EH (cell line): Measurements from ENCODE around the gene GNL3.

Experiments
- DNase-seq: peaks from one replicate; pipeline ENCODE4 v3.0.0-alpha.2; 2015; ENCODE audit warnings: low read depth

The GNL3 gene

DNA sequence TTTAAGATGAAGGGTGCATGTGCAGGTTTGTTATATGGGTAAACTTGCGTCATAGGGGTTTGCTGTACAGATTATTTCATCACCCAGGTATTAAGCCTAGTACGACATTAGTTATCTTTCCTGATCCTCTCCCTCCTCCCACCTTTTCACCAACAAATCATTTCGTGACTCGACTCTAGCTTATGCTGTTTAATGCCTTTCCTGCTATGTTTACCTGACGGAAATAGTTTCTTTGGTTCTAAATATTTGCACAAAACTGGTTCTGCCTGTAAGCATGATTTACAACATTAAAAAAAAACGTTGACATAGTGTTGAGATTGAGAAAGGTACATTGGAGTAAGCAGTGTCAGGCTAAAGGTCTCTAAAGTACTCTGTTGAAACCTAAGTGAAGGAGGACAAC lies 2.4 kb downstream of the GNL3 start:
- no peak for DNase-seq

DNA sequence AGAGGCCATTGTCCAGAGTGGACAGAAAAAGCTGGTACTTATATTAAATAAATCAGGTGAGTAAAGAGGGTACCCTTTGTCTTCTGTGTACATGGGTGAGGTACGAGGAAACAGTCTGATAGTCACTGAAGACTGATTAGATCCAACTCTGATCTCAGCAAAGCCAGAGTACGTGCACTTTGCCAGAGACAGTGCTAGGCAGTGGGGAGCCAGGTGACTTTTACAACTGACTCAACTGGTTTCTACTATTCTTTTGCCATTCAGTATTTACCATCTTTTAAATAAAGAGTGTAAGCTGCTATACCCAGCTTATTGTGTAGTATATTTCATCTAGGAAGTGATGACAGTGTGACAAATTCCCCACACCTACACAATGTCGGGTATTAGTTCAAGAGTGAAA lies 3.3 kb downstream of the GNL3 start:
- DNase-seq, result no peak

DNA sequence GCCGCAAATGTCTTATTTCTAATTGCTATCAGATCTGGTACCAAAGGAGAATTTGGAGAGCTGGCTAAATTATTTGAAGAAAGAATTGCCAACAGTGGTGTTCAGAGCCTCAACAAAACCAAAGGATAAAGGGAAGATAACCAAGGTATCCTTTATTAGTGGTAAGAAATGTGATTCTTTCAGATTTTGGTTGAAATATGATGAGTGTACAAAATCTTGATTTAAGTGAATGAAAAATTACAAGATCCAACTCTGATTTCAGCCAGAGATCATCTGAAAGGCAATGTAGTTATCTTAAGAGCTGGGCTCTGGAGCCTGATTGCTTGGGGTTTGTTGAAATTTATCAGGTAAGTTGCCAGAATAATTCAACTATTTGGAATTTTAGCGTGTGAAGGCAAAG lies 4.7 kb downstream of the GNL3 start:
- DNase-seq, result no peak

DNA sequence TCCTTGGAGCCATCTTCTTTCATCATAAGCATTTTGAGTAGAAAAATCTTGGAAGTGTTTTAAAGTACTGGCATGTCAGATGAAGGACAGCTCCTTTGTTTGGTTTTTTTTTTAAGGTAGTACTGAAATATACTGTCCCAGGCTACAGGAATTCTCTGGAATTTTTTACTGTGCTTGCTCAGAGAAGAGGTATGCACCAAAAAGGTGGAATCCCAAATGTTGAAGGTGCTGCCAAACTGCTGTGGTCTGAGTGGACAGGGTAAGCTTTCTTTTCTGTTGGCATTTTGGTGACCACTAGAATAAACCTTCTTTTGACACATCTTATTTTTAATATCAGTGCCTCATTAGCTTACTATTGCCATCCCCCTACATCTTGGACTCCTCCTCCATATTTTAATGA lies 7.2 kb downstream of the GNL3 start:
- DNase-seq, result peak; percentile 32

DNA sequence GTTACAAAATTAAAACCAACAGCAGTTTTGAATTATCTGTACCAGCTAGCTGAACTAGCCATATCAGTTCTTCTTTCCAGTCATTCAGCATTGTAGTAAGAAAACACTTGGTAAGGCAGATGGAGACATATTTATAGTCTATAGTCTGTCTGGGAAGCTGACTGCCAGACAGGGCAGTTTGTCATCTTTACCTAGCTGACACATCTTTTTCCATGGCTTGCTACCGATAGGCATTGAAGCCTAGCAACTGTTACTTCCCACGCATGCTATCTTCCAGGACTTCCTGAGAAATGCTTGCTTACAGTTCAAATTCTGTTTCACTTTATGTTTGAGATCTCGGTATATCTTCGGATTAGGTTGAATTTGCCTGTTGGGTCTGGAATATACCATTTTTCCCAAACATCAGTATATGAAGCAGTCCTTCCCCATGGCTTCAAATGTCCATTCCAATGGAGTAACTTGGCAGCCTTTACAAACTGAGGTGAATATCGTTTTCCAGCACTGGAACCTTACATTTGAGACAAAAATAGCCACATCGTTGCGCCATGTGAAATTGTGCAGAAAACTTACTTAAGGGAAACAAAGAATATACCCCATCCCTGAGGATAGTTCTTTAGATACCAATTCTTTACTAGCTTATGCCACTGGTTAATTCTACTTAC lies 8.8 kb downstream of the GNL3 start:
- no peak for DNase-seq

DNA sequence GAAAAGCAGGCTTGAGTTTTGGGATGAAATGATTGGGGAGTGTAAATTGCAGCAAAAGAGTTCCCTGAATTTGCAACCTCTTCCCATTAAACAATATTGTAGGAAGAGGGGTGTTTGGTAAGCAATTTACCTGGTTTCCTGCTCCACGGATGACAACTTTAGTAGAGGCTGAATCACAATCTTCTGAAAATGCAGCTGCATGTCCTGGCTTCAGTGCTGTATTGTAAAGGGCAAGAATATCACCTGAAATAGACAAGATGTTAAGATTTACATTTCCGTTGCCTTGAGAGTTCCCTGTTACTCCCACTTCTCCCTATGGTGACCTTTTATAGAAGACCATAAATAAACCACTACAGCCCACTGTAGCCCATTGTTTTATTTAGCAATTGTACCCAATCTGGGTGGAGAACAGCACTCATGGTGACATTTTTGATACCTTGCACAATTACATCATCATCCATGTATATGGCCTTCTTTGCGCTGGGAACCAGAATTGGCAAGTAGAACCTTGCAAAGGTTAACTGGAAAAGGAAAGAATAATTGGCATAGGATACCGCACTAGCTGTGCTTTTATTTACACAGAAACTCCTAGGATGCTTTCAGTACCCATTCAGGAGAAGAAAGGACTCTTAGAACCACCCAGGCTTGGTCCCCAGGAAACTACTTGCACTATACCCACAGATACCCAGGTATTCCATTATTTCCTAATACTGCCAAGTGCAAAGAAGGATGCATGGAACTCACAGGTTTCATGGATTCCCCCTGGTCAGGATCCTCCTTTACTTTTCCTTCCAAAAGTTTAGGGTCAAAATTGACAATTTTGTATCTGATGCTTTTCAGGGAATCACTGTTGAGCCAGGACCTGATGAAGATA lies 10.2 kb downstream of the GNL3 start:
- no peak for DNase-seq

DNA sequence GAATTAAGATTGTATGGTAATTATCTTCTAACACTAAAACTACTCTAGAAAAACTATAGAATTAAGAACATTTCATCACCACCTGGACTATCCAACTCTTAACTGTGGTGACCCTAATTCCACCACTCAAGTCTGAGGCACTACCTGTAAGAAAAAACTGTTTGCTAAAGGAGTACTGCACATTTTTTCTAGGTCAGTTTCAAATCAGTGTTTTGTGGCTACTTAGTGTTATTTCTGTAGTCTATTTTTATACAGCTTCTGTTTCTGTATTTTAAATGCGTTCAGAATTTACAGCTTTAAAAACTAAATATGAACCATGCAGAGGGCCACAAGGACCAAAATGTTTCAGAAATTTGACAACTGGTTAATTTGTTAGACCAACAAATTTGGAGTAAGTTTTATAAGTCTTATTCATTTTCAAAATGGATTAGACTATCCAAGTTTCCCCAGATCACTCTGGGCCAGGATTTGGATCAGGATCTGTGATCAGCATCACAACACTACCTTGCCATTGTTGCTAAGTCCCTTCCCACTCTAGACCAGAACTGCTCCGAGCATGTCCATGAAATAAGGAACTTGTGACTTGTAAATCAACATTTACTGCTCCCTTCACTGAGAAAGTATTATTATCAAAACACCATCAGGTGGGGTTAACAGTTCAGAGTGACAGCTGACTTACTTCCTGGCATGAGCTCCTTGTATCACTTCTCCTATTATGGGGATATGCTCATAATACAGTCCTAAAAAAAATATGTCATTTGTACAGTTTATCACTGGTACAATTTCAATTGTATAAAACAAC lies 11.2 kb downstream of the GNL3 start:
- no peak for DNase-seq

DNA sequence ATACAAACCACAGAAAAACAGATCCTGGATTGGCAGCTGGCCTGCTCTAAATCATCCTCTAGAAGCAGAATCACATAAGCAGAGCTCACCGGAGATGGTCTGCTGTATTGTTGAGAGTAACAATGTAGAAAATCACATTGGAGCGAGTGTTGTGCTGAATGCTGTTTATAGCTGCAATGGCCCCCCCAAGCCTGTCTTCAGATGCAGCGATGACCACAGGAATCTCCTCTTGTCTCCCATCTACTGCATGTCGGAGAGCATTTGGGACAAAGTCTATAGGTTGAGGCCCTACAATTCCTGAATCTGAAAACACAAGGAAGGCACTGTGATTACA lies 11.8 kb downstream of the GNL3 start:
- no peak for DNase-seq

DNA sequence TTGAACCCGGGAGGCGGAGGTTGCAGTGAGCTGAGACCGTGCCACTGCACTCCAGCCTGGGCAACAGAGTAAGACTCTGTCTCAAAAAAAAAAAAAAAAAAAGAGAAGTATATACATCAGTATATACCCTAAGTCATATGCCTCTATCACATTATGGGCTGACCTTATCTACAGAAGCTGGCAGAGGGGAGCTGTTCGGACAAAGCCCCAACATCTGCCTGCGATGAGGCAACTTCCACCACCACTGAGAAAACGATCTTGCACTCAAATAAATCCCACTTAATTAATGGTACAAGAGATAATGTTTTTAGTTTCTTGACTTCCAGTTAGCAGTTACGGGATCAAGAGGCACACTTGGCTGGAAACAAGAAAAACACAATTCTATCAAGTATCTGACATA lies 17.5 kb downstream of the GNL3 start:
- DNase-seq, result no peak

DNA sequence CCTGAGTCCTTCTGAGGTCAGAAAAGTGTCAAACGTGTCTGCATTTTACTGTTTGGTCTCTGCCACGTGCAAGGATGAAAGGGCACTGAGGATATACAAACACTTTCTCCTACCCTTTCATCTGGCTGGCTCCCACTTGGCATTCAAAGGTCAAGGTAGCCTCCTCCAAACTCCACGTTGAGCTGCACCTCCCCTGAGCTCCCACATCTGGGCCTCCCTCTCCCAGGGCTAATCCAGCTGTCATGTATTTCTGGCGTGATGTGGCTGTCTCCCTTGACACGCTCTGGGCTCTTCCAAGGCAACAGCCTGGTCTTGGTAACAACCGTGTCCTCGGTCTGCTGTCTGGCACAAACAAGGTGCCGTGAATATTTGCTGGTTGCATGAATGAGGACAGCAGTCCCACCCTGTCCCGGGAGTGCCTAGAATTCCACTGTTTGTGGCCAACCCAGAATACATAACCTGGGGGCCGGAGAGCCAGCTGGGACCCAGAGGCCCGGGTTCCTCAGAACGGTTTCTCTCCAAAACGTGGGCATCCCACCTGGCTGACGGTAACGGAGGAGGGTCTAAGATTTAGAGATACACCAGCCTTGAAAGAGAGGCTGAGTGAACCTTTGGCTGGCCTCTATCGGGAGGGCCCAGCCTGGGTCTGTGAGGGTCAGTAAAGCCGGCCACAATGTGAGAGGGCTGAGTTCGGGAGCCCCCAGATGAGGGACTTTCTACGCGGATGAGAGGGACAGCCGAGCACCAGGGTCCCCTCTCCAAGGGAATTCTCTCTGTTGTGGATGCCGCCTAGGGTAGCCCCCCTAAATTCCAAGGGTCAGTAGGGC lies 19.0 kb downstream of the GNL3 start:
- peak; percentile 60 for DNase-seq

DNA sequence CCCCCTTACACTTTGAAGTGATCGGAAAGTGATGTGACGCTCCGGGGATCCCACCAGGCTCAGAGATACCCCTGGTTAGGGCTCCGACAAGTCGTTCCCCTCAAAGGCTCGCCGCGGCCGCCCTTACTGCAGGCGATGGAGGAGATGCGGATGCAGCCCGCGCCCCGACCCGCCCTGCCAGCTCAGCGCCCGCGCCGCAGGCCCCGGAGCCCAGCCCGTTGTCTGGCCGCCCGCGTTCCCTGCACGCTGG lies 19.5 kb downstream of the GNL3 start:
- DNase-seq, result no peak

DNA sequence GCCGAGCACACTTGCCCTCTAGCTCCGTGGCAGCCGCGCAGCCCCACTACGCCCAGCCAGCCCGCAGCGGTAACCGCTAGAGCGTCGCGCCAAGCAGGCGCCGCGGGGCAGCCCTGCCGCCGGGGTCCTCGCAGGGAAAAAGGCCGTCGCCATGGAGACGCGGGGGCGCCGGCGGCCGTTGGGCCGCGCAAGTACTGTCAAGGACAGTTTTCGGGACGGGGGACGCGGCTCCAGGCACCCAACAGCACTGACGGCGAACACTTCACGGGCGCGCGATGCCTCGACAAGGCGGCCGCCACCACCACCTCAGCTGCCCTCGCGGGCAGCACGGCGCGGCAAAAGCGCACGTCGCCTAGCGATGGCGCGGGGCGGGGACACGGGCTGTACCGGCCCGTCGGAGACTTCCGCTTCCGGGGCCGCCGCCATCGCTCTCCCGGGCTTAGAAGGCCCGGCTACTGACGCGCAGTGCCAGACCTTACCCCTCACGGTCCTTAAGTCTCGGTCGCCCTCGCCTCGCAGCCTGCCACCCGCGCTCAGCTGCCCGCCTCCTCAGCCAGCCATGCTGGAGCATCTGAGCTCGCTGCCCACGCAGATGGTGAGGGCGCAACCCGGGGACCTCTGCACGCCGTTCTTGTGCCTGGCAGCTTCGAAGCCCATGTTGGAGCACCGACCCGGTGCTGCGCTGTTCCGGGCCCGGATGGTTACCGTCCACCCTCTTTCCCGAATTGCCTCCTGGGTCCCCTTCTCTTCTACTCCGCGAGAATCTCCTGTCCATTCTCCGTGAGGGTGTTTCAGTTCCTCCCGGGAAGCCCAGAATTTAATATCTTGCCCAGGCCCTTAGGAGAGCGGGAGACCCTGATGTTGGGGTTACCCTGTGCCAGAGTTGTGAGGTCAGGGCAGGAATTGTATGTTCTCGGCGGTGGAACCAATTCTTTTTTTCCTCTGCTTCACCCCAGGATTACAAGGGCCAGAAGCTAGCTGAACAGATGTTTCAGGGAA lies 20.2 kb downstream of the GNL3 start, which contains the start of the genes GLT8D1 and SPCS1:
TSS of gene GLT8D1 (minus strand) at position 104 of the 999 bp plus-strand sequence. CDS start 5,331 bp downstream, outside the sequence.
TSS of gene SPCS1 (plus strand) at position 419 of the 999 bp plus-strand sequence. CDS start at position 560, 141 bp downstream.
- DNase-seq, result peak; percentile 89

DNA sequence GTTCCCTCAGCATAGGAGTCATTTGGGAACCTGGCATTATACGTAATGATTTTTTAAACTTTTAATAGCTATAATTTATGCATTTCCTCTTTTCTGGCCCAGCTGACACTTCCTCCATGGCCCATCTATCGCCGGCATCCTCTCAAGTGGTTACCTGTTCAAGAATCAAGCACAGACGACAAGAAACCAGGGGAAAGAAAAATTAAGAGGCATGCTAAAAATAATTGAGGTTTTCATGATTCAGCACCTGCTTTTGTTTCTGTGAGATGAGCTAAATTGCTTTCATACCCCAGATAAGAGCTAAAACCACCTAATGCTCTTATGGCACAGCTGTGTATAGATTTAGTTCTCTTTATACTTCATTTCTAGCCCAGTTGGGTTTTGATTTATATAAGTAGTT lies 21.8 kb downstream of the GNL3 start:
- DNase-seq, result no peak

DNA sequence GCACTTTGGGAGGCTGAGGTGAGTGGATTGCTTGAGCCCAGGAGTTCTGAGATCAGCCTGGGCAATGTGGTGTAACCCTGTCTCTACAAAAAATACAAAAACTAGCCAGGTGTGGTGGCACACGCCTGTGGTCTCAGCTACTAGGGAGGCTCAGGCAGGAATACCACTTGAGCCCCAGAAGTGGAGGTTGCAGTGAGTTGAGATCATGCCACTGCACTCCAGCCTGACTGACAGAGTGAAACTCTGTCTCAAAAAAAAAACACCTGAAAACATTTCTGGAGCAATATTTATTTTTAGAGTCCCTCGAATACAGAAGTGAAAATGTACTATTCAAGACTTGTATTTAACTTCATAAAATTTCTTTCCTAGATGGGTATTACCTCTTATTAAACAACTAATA lies 24.7 kb downstream of the GNL3 start:
- no peak for DNase-seq

DNA sequence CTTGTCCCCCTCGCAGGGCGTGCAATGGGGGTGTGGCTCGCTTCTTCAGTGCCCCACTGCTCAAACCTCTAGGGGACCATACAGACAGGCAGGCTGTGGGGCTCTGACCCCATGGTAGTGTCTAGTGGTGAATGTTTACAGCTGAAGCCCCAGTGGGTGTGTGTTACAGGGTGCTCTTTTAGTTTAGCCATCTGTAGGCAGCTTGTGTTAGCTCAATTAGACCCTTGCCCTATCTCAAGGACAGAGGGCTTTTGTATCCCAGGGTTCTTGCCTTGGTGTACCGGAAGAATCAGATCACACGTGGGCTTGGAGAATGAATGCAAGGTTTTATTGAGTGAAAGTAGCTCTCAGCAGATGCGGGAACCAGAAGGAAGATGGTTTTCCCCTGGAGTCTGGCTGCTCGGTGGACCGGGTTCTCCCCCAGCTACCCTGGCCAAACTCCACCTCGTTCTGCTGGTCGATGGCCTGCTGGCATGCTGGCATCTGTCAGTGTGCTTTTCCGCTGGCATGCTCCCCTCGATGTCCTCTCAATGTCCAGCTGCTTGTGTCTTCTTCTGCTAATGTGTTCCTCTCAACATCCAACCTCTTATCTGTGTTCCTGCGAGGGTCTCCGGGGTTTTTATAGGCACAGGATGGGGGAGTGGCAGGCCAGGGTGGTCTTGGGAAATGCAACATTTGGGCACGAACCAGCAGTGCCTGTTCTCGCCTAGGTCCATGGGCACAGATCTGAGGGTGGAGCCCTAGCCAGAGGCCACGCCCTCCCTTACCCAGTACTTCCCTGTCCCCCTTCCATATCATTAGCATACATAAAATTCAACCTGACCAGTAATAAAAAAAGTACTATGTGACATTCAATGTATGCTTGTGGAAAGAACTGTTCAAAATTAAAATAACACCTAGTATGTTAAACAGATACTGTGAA lies 26.7 kb downstream of the GNL3 start:
- DNase-seq, result no peak

DNA sequence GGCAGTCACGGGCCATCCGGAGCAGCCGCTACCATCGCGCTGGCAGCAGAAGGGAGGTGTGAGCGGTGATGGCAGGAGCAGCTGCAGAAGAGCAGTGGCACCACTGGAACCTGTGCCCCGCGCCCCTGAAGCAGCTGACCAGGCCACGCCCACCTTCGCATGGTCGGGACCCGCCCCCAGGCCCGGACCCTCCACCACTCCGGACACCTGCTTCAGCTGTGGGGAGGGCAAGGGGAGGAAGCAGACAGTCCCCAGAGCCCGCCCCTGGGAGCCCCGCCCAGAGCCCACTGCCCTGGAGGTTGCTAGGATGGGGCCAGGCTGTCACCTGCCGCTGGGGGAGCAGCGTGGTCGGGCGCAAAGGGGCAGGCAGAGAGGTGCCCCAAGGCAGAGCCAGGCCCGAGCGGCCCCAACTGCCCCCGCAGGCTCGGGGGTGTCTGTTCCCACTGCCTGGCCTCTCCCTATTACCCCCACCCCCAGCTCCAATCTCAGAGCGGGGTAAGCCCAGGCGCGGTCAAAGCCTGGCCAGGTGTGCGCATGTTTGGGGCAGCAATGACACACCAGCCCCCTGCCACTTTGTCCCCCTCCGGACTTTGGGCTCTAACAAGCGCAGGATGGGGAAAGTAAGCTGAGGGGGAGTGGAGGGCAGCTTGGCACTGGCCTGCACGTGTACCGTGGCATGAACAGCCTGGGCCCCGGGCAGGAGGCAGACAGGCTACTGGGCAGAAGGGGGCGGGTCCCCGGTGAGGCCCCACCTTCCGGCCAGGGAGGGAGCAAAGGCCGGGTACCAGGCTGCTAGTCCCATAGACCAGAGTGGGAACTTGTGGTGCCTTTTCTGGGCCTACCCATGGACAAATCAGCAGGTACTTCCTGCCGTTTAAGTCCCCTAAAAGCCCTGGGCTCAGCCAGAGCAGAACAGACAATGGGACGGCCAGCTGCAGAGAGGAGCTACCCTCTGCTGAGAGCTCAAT lies 28.8 kb downstream of the GNL3 start:
- no peak for DNase-seq

DNA sequence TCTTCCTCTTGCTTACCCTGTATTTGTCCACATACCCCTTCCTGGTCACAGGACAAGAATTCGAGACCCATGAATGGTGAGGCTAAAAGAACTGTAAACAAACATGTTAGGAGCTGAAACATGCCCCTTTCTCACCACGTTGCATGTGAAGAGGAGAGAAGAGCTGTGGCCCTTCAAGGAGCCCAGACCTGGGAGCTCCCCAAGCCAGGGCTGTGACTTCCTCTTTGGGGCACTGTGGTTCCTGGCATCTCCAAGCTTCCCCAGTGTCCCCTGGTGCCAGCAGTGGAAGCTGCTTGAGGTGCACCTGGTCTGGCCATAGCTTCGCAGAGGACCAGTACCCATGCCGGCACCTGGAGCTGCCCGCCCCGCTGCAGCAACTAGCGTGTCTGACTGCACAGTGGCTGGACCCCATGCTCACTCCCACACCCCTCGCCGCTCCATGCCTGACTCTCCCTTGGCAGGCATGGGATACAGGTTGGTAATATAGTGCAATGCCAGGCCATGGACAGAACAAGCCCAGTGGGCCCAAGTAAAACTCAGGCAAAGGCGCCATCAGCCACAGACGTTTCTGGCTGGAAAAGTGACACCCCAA lies 30.0 kb downstream of the GNL3 start:
- DNase-seq, result no peak

DNA sequence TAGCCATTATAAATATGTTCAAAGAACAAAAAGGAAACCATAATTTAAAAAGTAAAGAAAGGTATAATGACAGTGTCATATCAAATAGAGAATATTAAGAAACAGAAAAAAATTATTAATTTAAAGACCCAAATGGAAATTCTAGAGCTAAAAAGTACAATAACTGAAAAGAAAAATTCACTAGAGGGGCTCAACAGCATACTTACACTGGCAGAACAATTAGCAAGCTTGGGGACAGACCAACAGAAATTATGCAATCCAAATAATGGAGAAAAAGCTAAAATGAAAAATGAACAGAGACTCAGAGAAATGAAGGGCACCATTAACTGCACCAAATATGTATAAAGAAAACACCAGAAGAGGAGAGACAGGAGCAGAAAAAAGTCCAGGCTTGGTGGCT lies 33.8 kb downstream of the GNL3 start:
- no peak for DNase-seq
